ENCODE results near the gene DDX55. TPM values are rescaled to one million over a fixed set of nuclear protein-coding genes. Genes with fewer than 3 reads are reported as not detected.

Gene DDX55
- total RNA-seq, 3 donors from 2014 or later = 17.3 to 36.4 (median 19.7) TPM

DNA sequence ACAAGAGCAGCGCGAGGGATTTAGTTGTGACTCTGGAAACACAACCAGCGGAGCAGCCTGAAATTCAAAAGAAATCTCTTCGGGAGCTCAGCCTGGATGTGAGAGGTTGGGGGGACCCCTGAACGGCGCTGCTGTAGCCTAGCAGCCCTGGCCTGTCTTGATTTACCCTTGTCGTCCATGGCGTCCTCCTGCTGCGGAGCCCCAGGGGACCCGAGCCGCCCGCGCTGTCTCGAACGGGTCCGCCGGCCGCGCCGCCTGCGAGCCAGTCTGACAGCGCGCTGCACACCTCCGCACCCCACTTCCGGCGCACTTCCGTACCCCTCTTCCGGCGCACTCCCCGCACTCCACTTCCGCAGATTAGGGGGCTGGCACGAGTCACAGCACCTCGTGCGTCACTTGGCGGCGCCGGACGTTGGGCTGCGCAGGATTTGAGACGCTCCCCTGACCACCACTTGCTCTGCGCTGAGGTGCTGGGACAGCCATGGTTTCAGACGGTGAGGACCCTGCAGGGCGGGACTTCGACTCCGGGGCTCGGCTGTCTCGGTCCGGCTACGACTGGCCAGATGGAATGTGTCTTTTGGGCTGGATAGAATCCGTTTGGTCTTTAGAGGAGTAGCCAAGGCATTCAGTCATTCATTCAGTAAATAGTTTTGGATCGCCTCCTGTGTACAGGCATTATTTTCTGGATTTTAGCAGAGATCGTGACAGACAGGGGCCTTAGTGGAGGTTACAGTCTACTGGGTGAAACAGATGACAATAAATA, 31.7 kb downstream of the DDX55 start, which contains the start of the genes EIF2B1 and GTF2H3:
Gene EIF2B1, minus strand, starts transcription at position 308 of the 763 bp plus-strand sequence. Its CDS starts 129 bp downstream, at position 179.
Gene GTF2H3, plus strand, starts transcription at position 451 of the 763 bp plus-strand sequence. Its CDS starts 31 bp downstream, at position 482.
- peak; percentile 94 to 95 for DNase-seq (ENCODE audit: low spot score in 2 of 2)
- Histone ChIP-seq H3K4me3 (peak within 1 kb of the TSS; percentile 64 to 94 (median 77)), H3K27ac (peak within 1 kb of the TSS; percentile 80 to 89), H3K9me3 (no peaks in the 10 kb centered on the region), H3K27me3 (no peaks in the 10 kb centered on the region), H3K4me1 (peaks cover 0 to 10% of the 10 kb centered on the region in 2 donors), H3K36me3 (no peaks in the 10 kb centered on the region)
- intact Hi-C loops (cut with DNase I; ENCODE audit: low total_unique reads) = no loop called here
- TF ChIP-seq POLR2AphosphoS5 (IDR thresholded peaks at IDR 0.05) = peak; percentile 95 to 96 (median 95)
- no peak for TF ChIP-seq CTCF (IDR thresholded peaks at IDR 0.05)
- TF ChIP-seq POLR2A (IDR thresholded peaks at IDR 0.05) = peak; percentile 57

DNA sequence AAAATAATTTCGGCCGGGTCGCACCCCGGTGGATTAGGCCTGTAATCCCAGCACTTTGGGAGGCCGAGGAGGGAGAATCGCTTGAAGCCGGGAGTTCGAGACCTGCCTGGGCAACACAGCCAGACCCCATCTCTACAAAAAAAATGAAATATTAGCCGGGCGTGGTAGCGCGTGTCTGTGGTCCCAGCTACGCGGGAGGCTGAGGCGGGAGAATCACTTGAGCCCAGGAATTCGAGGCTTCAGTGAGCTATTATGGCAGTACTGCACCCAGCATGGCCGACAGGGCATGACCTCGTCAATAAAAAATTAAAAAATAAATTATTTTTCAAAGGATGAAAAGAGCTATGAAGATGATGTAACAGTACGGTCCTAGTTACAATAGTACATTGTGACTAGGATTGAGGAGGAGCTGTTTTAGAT, 32.3 kb downstream of the DDX55 start:
- no peak for TF ChIP-seq POLR2AphosphoS5 (IDR thresholded peaks at IDR 0.05)
- no peak for TF ChIP-seq CTCF (IDR thresholded peaks at IDR 0.05)
- no peak for TF ChIP-seq POLR2A (IDR thresholded peaks at IDR 0.05)
- Histone ChIP-seq H3K36me3 (no peaks in the 10 kb centered on the region), H3K27me3 (no peaks in the 10 kb centered on the region), H3K4me3 (peak overlapping the region; percentile 64 to 94 (median 77)), H3K27ac (peak overlapping the region; percentile 80 to 89), H3K9me3 (no peaks in the 10 kb centered on the region), H3K4me1 (peaks cover 0 to 10% of the 10 kb centered on the region in 2 donors)
- intact Hi-C loops (cut with DNase I; ENCODE audit: low total_unique reads) = no loop called here
- DNase-seq (ENCODE audit: low spot score in 2 of 2) = no peak

GRCh38 chr12:123643911-123644310, 42.0 kb downstream of the DDX55 start:
- H3K4me3 ChIP-seq = no peak overlapping the region
- no peaks in the 10 kb centered on the region for H3K4me1 ChIP-seq
- no peak overlapping the region for H3K27ac ChIP-seq
- no peaks in the 10 kb centered on the region for H3K27me3 ChIP-seq
- TF ChIP-seq POLR2AphosphoS5 (IDR thresholded peaks at IDR 0.05) (no peak), CTCF (IDR thresholded peaks at IDR 0.05) (no peak), POLR2A (IDR thresholded peaks at IDR 0.05) (no peak)
- DNase-seq (ENCODE audit: low spot score in 2 of 2) = no peak
- no peaks in the 10 kb centered on the region for H3K36me3 ChIP-seq
- intact Hi-C loops (cut with DNase I; ENCODE audit: low total_unique reads) = no loop called here
- no peaks in the 10 kb centered on the region for H3K9me3 ChIP-seq

DNA sequence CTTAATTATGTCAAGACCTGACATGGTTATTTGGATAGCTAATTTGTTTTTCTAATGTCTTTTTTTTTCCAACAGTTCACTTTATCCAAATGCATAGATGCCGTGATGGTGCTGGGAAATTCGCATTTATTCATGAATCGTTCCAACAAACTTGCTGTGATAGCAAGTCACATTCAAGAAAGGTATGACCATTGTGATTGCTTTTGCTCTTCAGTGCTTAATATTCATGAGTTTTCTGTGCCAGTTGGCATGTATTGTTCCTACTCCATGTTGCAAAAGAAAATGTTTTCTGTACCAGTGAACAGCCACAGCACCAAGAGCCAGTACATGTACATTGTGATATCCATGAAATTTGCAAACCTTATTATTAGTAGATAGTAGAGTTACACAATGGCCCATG, 43.5 kb downstream of the DDX55 start:
- Histone ChIP-seq H3K4me3 (no peak overlapping the region), H3K27me3 (no peaks in the 10 kb centered on the region), H3K4me1 (no peaks in the 10 kb centered on the region), H3K27ac (no peak overlapping the region), H3K9me3 (no peaks in the 10 kb centered on the region), H3K36me3 (no peaks in the 10 kb centered on the region)
- TF ChIP-seq CTCF (IDR thresholded peaks at IDR 0.05) (no peak), POLR2A (IDR thresholded peaks at IDR 0.05) (no peak), POLR2AphosphoS5 (IDR thresholded peaks at IDR 0.05) (no peak)
- DNase-seq (ENCODE audit: low spot score in 2 of 2) = no peak
- intact Hi-C loops (cut with DNase I; ENCODE audit: low total_unique reads) = no loop called here

GRCh38 chr12:123645878-123646277, 44.0 kb downstream of the DDX55 start:
- TF ChIP-seq CTCF (IDR thresholded peaks at IDR 0.05) = no peak
- no peak for TF ChIP-seq POLR2AphosphoS5 (IDR thresholded peaks at IDR 0.05)
- TF ChIP-seq POLR2A (IDR thresholded peaks at IDR 0.05) = no peak
- no peak for DNase-seq (ENCODE audit: low spot score in 2 of 2)
- Histone ChIP-seq H3K4me1 (no peaks in the 10 kb centered on the region), H3K27me3 (no peaks in the 10 kb centered on the region), H3K4me3 (no peak overlapping the region), H3K27ac (no peak overlapping the region), H3K9me3 (no peaks in the 10 kb centered on the region), H3K36me3 (no peaks in the 10 kb centered on the region)
- intact Hi-C loops (cut with DNase I; ENCODE audit: low total_unique reads) = no loop called here
